Liver (tissue), 9 donors: ENCODE results near the gene GAS6. TPM values are rescaled to one million over a fixed set of nuclear protein-coding genes. Genes with fewer than 3 reads are reported as not detected.

Experiments
- DNase-seq: peaks from one replicate; pipeline ENCODE4 v3.0.0-alpha.2; 2017; ENCODE audit warnings: low spot score
- H3K27ac ChIP-seq, 2 donors: one replicate each; pipeline ENCODE4 v1.7.0; 2013; ENCODE audit warnings: inconsistent platforms in 2 of 2, low read length in 2 of 2, control low read depth in 1 of 2, low read depth in 1 of 2, mild to moderate bottlenecking in 1 of 2
- H3K27me3 ChIP-seq, 4 donors: one replicate each; pipeline versions ENCODE4 v1.6.1 to v1.7.0; 2013; ENCODE audit warnings: low read length in 3 of 4, inconsistent platforms in 1 of 4, mild to moderate bottlenecking in 1 of 4, moderate library complexity in 1 of 4; ENCODE audit not compliant: control insufficient read depth in 4 of 4, insufficient read depth in 4 of 4
- H3K36me3 ChIP-seq, 4 donors: one replicate each; pipeline versions ENCODE4 v1.6.1 to v1.7.0; 2013; ENCODE audit warnings: low read length in 3 of 4, mild to moderate bottlenecking in 3 of 4, low read depth in 1 of 4, moderate library complexity in 1 of 4; ENCODE audit not compliant: control insufficient read depth in 4 of 4, insufficient read depth in 3 of 4
- H3K4me1 ChIP-seq, 4 donors: one replicate each; pipeline versions ENCODE4 v1.6.1 to v1.7.0; 2013; ENCODE audit warnings: low read length in 3 of 4, mild to moderate bottlenecking in 3 of 4, moderate library complexity in 1 of 4; ENCODE audit not compliant: control insufficient read depth in 4 of 4, insufficient read depth in 4 of 4
- H3K4me3 ChIP-seq, 3 donors: one replicate each; pipeline versions ENCODE4 v1.6.1 to v1.7.0; 2013; ENCODE audit warnings: low read length in 3 of 3, control low read depth in 1 of 3, low read depth in 1 of 3, mild to moderate bottlenecking in 1 of 3
- H3K9ac ChIP-seq, 2 donors: one replicate each; pipeline ENCODE4 v1.7.0; 2013; ENCODE audit warnings: low read length in 2 of 2, mild to moderate bottlenecking in 2 of 2, moderate library complexity in 2 of 2, control low read depth in 1 of 2, low read depth in 1 of 2
- H3K9me3 ChIP-seq, 4 donors: one replicate each; pipeline versions ENCODE4 v1.6.1 to v1.7.0; 2013; ENCODE audit warnings: low read length in 3 of 4; ENCODE audit not compliant: control insufficient read depth in 4 of 4
- EGR1 ChIP-seq, 2 donors: IDR thresholded peaks; 2 replicates each; pipeline ENCODE4 v1.6.1; 2016 to 2018; ENCODE audit warnings: antibody characterized with exemption in 2 of 2, low read depth in 2 of 2
- FOXA1 ChIP-seq: IDR thresholded peaks from 2 replicates; pipeline ENCODE4 v1.6.1; 2016; ENCODE audit warnings: antibody characterized with exemption
- FOXA2 ChIP-seq: IDR thresholded peaks from 2 replicates; pipeline ENCODE4 v1.6.1; 2016; ENCODE audit warnings: antibody characterized with exemption
- GABPA ChIP-seq, 2 donors: IDR thresholded peaks in 1 of 2; conservative IDR thresholded peaks in 1 of 2; 2 replicates each; pipeline ENCODE4 v1.6.1; 2016; ENCODE audit warnings: antibody characterized with exemption in 2 of 2, mild to moderate bottlenecking in 1 of 2, moderate library complexity in 1 of 2
- HNF4A ChIP-seq, 2 donors: conservative IDR thresholded peaks; 2 replicates each; pipeline ENCODE4 v1.6.1; 2016; ENCODE audit warnings: antibody characterized with exemption in 2 of 2, mild to moderate bottlenecking in 2 of 2
- HNF4G ChIP-seq: IDR thresholded peaks from 2 replicates; pipeline ENCODE4 v1.6.1; 2016; ENCODE audit warnings: antibody characterized with exemption
- JUND ChIP-seq, 2 donors: IDR thresholded peaks; 2 replicates each; pipeline ENCODE4 v1.6.1; 2016; ENCODE audit warnings: antibody characterized with exemption in 2 of 2
- NR2F2 ChIP-seq: IDR thresholded peaks from 2 replicates; pipeline ENCODE4 v1.6.1; 2016; ENCODE audit warnings: antibody characterized with exemption
- RAD21 ChIP-seq, 2 donors: IDR thresholded peaks; 2 replicates each; pipeline ENCODE4 v1.6.1; 2016; ENCODE audit warnings: antibody characterized with exemption in 2 of 2, mild to moderate bottlenecking in 2 of 2
- RXRA ChIP-seq, 2 donors: IDR thresholded peaks; 2 replicates each; pipeline ENCODE4 v1.6.1; 2017 to 2018; ENCODE audit warnings: antibody characterized with exemption in 2 of 2, mild to moderate bottlenecking in 1 of 2
- SP1 ChIP-seq: IDR thresholded peaks from 2 replicates; pipeline ENCODE4 v1.6.1; 2018; ENCODE audit warnings: antibody characterized with exemption, mild to moderate bottlenecking
- TAF1 ChIP-seq: conservative IDR thresholded peaks from 2 replicates; pipeline ENCODE4 v1.6.1; 2016; ENCODE audit warnings: antibody characterized with exemption, mild to moderate bottlenecking
- YY1 ChIP-seq: IDR thresholded peaks from 2 replicates; pipeline ENCODE4 v1.6.1; 2016; ENCODE audit warnings: antibody characterized with exemption, mild to moderate bottlenecking
- WGBS: extraction: QIAGEN DNeasy Blood & Tissue Kit; methylation state at CpG from one replicate; pipeline ENCODE4 v1.1.7; 2013; 5-methylcytosine and 5-hydroxymethylcytosine counted together
- polyA plus RNA-seq, 2 donors: library from polyadenylated mRNA; stranded (reverse) in 1 of 2; unstranded in 1 of 2; fragments of 200-250 nt in 1 of 2; fragments of >200 nt in 1 of 2; fragmentation: Nextera tagmentation in 1 of 2; extraction: Ambion mirVana in 1 of 2; gene quantifications; one replicate each; pipeline versions ENCODE4 v1.2.1 to v1.2.3, GENCODE V29; 2013 to 2015
- total RNA-seq, 2 donors: library from RNA; depleted of rRNA; stranded (reverse); fragments of >200 nt; gene quantifications; one replicate each; pipeline ENCODE4 v1.2.3, GENCODE V29; 2014
- TF ChIP-seq, protein P1 (sequence below): IDR thresholded peaks from 2 replicates; pipeline ENCODE4 v1.6.1; 2016; ENCODE audit warnings: antibody characterized with exemption
- TF ChIP-seq, protein P2 (sequence below): fragments of 150-350 bp; IDR thresholded peaks from 2 replicates; pipeline ENCODE4 v1.5.1; 2017; ENCODE audit warnings: improper control_type of control experiment, low read depth, low read length; ENCODE audit not compliant: missing input control
- TF ChIP-seq, protein P3 (sequence below): IDR thresholded peaks from 2 replicates; pipeline ENCODE4 v1.6.1; 2016; ENCODE audit warnings: antibody characterized with exemption, mild to moderate bottlenecking
- TF ChIP-seq, protein P4 (sequence below): IDR thresholded peaks from 2 replicates; pipeline ENCODE4 v1.6.1; 2016; ENCODE audit warnings: antibody characterized with exemption
- TF ChIP-seq, protein P5 (sequence below): IDR thresholded peaks from 2 replicates; pipeline ENCODE4 v1.6.1; 2016; ENCODE audit warnings: antibody characterized with exemption
- donor health status: healthy.
- donor health status: healthy.
- donor health status: healthy.
- donor health status: healthy.
- donor health status: healthy.

The GAS6 gene
- total and polyA plus RNA-seq, 4 donors: 2.5 to 30.2 (median 9.1) TPM

DNA sequence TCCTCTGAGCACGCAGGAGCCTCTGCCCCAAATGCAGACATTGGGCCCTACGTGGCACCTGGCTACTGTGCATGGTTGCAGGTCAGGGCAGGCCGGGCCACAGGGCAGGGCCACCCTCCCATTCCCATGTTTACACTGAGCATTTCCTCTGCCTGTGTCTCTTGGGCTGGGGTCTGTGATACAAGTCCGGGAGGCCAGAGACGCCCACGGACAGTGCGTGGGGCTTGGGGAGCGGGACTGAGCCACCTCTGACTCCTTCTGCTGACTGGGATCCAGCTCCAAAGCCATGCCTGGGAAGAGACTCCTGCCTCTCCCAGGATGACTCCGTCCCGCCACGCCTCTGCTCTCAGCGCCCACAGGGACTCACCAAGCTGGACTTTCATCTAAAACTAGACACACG lies 18.8 kb downstream of the GAS6 start:
- Histone ChIP-seq H3K27ac (peak overlapping the region; percentile 58 to 91), H3K4me1 (peaks cover 5 to 30% (median 9%) of the 10 kb centered on the region in 4 donors), H3K9ac (no peak overlapping the region), H3K27me3 (no peaks in the 10 kb centered on the region), H3K4me3 (no peak overlapping the region), H3K9me3 (no peaks in the 10 kb centered on the region), H3K36me3 (no peaks in the 10 kb centered on the region)
- DNase-seq: no peak
- WGBS: 43% methylated on average over 13 of the region's 13 CpGs
- TF ChIP-seq RAD21 (IDR thresholded peaks at IDR 0.05) (no peak), HNF4A (conservative IDR thresholded peaks at IDR 0.05) (peak in 1 of 2 donors; percentile 96), TAF1 (no peak), EGR1 (IDR thresholded peaks at IDR 0.05; ENCODE audit: low read depth in 2 of 2) (peak in 1 of 2 donors; percentile 57), YY1 (peak; percentile 22), FOXA1 (peak; percentile 82), RXRA (IDR thresholded peaks at IDR 0.05) (peak in 1 of 2 donors; percentile 97), GABPA (IDR thresholded peaks at IDR 0.05 in 1 of 2, conservative IDR thresholded peaks at IDR 0.05 in 1 of 2) (no peak), HNF4G (no peak), JUND (IDR thresholded peaks at IDR 0.05) (peak in 1 of 2 donors; percentile 72), NR2F2 (no peak), SP1 (no peak), FOXA2 (peak; percentile 93)
- TF ChIP-seq, protein P1, sequence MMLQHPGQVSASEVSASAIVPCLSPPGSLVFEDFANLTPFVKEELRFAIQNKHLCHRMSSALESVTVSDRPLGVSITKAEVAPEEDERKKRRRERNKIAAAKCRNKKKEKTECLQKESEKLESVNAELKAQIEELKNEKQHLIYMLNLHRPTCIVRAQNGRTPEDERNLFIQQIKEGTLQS: no peak
- TF ChIP-seq, protein P2, sequence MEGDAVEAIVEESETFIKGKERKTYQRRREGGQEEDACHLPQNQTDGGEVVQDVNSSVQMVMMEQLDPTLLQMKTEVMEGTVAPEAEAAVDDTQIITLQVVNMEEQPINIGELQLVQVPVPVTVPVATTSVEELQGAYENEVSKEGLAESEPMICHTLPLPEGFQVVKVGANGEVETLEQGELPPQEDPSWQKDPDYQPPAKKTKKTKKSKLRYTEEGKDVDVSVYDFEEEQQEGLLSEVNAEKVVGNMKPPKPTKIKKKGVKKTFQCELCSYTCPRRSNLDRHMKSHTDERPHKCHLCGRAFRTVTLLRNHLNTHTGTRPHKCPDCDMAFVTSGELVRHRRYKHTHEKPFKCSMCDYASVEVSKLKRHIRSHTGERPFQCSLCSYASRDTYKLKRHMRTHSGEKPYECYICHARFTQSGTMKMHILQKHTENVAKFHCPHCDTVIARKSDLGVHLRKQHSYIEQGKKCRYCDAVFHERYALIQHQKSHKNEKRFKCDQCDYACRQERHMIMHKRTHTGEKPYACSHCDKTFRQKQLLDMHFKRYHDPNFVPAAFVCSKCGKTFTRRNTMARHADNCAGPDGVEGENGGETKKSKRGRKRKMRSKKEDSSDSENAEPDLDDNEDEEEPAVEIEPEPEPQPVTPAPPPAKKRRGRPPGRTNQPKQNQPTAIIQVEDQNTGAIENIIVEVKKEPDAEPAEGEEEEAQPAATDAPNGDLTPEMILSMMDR: no peak
- TF ChIP-seq, protein P3, sequence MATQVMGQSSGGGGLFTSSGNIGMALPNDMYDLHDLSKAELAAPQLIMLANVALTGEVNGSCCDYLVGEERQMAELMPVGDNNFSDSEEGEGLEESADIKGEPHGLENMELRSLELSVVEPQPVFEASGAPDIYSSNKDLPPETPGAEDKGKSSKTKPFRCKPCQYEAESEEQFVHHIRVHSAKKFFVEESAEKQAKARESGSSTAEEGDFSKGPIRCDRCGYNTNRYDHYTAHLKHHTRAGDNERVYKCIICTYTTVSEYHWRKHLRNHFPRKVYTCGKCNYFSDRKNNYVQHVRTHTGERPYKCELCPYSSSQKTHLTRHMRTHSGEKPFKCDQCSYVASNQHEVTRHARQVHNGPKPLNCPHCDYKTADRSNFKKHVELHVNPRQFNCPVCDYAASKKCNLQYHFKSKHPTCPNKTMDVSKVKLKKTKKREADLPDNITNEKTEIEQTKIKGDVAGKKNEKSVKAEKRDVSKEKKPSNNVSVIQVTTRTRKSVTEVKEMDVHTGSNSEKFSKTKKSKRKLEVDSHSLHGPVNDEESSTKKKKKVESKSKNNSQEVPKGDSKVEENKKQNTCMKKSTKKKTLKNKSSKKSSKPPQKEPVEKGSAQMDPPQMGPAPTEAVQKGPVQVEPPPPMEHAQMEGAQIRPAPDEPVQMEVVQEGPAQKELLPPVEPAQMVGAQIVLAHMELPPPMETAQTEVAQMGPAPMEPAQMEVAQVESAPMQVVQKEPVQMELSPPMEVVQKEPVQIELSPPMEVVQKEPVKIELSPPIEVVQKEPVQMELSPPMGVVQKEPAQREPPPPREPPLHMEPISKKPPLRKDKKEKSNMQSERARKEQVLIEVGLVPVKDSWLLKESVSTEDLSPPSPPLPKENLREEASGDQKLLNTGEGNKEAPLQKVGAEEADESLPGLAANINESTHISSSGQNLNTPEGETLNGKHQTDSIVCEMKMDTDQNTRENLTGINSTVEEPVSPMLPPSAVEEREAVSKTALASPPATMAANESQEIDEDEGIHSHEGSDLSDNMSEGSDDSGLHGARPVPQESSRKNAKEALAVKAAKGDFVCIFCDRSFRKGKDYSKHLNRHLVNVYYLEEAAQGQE: peak; percentile 48
- TF ChIP-seq, protein P4, sequence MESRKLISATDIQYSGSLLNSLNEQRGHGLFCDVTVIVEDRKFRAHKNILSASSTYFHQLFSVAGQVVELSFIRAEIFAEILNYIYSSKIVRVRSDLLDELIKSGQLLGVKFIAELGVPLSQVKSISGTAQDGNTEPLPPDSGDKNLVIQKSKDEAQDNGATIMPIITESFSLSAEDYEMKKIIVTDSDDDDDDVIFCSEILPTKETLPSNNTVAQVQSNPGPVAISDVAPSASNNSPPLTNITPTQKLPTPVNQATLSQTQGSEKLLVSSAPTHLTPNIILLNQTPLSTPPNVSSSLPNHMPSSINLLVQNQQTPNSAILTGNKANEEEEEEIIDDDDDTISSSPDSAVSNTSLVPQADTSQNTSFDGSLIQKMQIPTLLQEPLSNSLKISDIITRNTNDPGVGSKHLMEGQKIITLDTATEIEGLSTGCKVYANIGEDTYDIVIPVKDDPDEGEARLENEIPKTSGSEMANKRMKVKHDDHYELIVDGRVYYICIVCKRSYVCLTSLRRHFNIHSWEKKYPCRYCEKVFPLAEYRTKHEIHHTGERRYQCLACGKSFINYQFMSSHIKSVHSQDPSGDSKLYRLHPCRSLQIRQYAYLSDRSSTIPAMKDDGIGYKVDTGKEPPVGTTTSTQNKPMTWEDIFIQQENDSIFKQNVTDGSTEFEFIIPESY: no peak
- TF ChIP-seq, protein P5, sequence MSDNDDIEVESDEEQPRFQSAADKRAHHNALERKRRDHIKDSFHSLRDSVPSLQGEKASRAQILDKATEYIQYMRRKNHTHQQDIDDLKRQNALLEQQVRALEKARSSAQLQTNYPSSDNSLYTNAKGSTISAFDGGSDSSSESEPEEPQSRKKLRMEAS: peak; percentile 0
